Mucosa of descending colon (tissue), 3 donors: ENCODE results near the gene RBM8A. TPM values are rescaled to one million over a fixed set of nuclear protein-coding genes. Genes with fewer than 3 reads are reported as not detected.
"Not testable (repeated sequence)": the region's sequence is repeated elsewhere in the genome, so short reads cannot be mapped to it uniquely, and the experiment has no call there.

Experiments
- ATAC-seq: fragments of 200-7000 bp; cut with Tn5 transposase; one replicate; pipeline ENCODE4 v1.9.1; 2020; ENCODE audit warnings: mild to moderate bottlenecking, moderate library complexity
- DNase-seq, 3 donors: peaks; one replicate each; pipeline ENCODE4 v3.0.0-alpha.2; 2020
- H3K36me3 ChIP-seq: fragments of 200-600 bp; one replicate; pipeline ENCODE4 v1.8.0; 2021; ENCODE audit warnings: low read depth, mild to moderate bottlenecking
- H3K4me1 ChIP-seq: fragments of 200-600 bp; one replicate; pipeline ENCODE4 v1.8.0; 2021; ENCODE audit warnings: low read depth, mild to moderate bottlenecking
- H3K4me3 ChIP-seq: fragments of 200-600 bp; one replicate; pipeline ENCODE4 v1.8.0; 2021; ENCODE audit warnings: mild to moderate bottlenecking
- H3K9me3 ChIP-seq: fragments of 200-600 bp; one replicate; pipeline ENCODE4 v1.8.0; 2021; ENCODE audit warnings: mild to moderate bottlenecking
- CTCF ChIP-seq: fragments of 200-600 bp; IDR thresholded peaks from one replicate; pipeline ENCODE4 v1.8.0; 2022; ENCODE audit warnings: antibody characterized with exemption, mild to moderate bottlenecking
- intact Hi-C, 2 donors: fragments of 100-400 bp; cut with DNase I in 1 of 2; cut with micrococcal nuclease in 1 of 2; formaldehyde crosslinking; loops; one replicate each; pipeline versions ENCODE4 v1.11.0 to v1.11.1; 2022; cut with DNase I, micrococcal nuclease
- total RNA-seq, 3 donors: library from RNA; stranded (reverse); fragmentation: NEBNext Ultra II Directional in 2 of 3; extraction: Animal tissue kit (Norgen Biotek cat#: 25700) in 2 of 3; gene quantifications; one replicate each; pipeline versions ENCODE4 v1.2.1 to v1.2.4, GENCODE V29; 2021 to 2023
- donor health status: DM: no; HTN: no; CAD: no; lungs with moderate emphysema.
- donor health status: DM: no; HTN: no; CAD: no.
- donor health status: DM: no; HTN: yes; CAD: no.

The RBM8A gene
- total RNA-seq, 3 donors from 2014 or later: 82.3 to 94.5 (median 93.9) TPM

- Histone ChIP-seq H3K4me1 (no peaks in the 10 kb centered on the region), H3K4me3 (no peak overlapping the region), H3K36me3 (no peaks in the 10 kb centered on the region), H3K9me3 (no peaks in the 10 kb centered on the region)
- intact Hi-C loops: no loop called here
- no peak for DNase-seq
- no peak for TF ChIP-seq CTCF
- ATAC-seq: peak; percentile 55
These were observed 8.4 kb upstream of the RBM8A start for GRCh38 chr1:145935708-145936107.

- H3K4me1 ChIP-seq, H3K9me3 ChIP-seq, ATAC-seq, H3K4me3 ChIP-seq, DNase-seq, H3K36me3 ChIP-seq, intact Hi-C loops: not testable (repeated sequence)
These were observed 5.3 kb upstream of the RBM8A start for GRCh38 chr1:145932522-145933009.

GRCh38 chr1:145927916-145928643, 796 bp upstream of the RBM8A start:
- Histone ChIP-seq H3K36me3 (no peaks in the 10 kb centered on the region), H3K9me3 (no peaks in the 10 kb centered on the region), H3K4me1 (peaks cover 7% of the 10 kb centered on the region), H3K4me3 (peak overlapping the region; percentile 33)
- DNase-seq (peak in 1 of 3 donors; percentile 38), ATAC-seq (peak; percentile 15)
- intact Hi-C loops: no loop called here
- no peak for TF ChIP-seq CTCF

- no peaks in the 10 kb centered on the region for H3K9me3 ChIP-seq
- H3K4me3 ChIP-seq: peak overlapping the region; percentile 33
- no peak for DNase-seq
- TF ChIP-seq CTCF: no peak
- peaks cover 7% of the 10 kb centered on the region for H3K4me1 ChIP-seq
- intact Hi-C loops: no loop called here
- H3K36me3 ChIP-seq: no peaks in the 10 kb centered on the region
- peak; percentile 5 for ATAC-seq
These were observed 610 bp downstream of the RBM8A start for GRCh38 chr1:145926686-145927062.

GRCh38 chr1:145922266-145922665, 5.0 kb downstream of the RBM8A start:
- intact Hi-C loops: no loop called here

GRCh38 chr1:145920297-145920696, 7.0 kb downstream of the RBM8A start:
- DNase-seq, ATAC-seq, intact Hi-C loops, H3K9me3 ChIP-seq, H3K36me3 ChIP-seq, H3K4me3 ChIP-seq: not testable (repeated sequence)
- H3K4me1 ChIP-seq: peaks cover 22% of the 10 kb centered on the region

More at GRCh38 chr1:145922266-145922665, 5.0 kb downstream of the RBM8A start:
- Histone ChIP-seq H3K9me3 (no peaks in the 10 kb centered on the region), H3K4me1 (peaks cover 26% of the 10 kb centered on the region), H3K4me3 (no peak overlapping the region), H3K36me3 (no peaks in the 10 kb centered on the region)
- DNase-seq (no peak), ATAC-seq (no peak)
- TF ChIP-seq CTCF: no peak
